ENCODE results near the gene CHD6.

The CHD6 gene

GRCh38 chr20:41622584-41622983 is 4.4 kb upstream of the CHD6 start:
- DNase-seq (ENCODE audit: low spot score) = no peak

GRCh38 chr20:41621971-41622370 is 3.8 kb upstream of the CHD6 start:
- DNase-seq (ENCODE audit: low spot score) = no peak

GRCh38 chr20:41621421-41621820 is 3.2 kb upstream of the CHD6 start:
- no peak for DNase-seq (ENCODE audit: low spot score)

GRCh38 chr20:41619360-41620100 is 1.4 kb upstream of the CHD6 start:
- peak; percentile 16 for DNase-seq (ENCODE audit: low spot score)

GRCh38 chr20:41618807-41619311 is 682 bp upstream of the CHD6 start:
- peak; percentile 44 for DNase-seq (ENCODE audit: low spot score)

- peak; percentile 71 for DNase-seq (ENCODE audit: low spot score)
Measured at GRCh38 chr20:41617059-41617901, 897 bp downstream of the CHD6 start.

GRCh38 chr20:41616228-41616627 is 1.9 kb downstream of the CHD6 start:
- peak; percentile 43 for DNase-seq (ENCODE audit: low spot score)

- DNase-seq (ENCODE audit: low spot score) = no peak
Measured at GRCh38 chr20:41615676-41616075, 2.5 kb downstream of the CHD6 start.

- no peak for DNase-seq (ENCODE audit: low spot score)
Measured at GRCh38 chr20:41615110-41615509, 3.1 kb downstream of the CHD6 start.

- DNase-seq (ENCODE audit: low spot score) = no peak
Measured at GRCh38 chr20:41613321-41613720, 4.9 kb downstream of the CHD6 start.

GRCh38 chr20:41609474-41609873 is 8.7 kb downstream of the CHD6 start:
- no peak for DNase-seq (ENCODE audit: low spot score)

GRCh38 chr20:41608606-41609005 is 9.6 kb downstream of the CHD6 start:
- DNase-seq (ENCODE audit: low spot score) = no peak

- no peak for DNase-seq (ENCODE audit: low spot score)
Measured at GRCh38 chr20:41607791-41608190, 10.4 kb downstream of the CHD6 start.

GRCh38 chr20:41604002-41604401 is 14.2 kb downstream of the CHD6 start:
- no peak for DNase-seq (ENCODE audit: low spot score)

- DNase-seq (ENCODE audit: low spot score) = no peak
Measured at GRCh38 chr20:41601742-41602141, 16.4 kb downstream of the CHD6 start.

- no peak for DNase-seq (ENCODE audit: low spot score)
Measured at GRCh38 chr20:41600926-41601631, 17.1 kb downstream of the CHD6 start.

- no peak for DNase-seq (ENCODE audit: low spot score)
Measured at GRCh38 chr20:41599699-41600104, 18.5 kb downstream of the CHD6 start.

GRCh38 chr20:41598719-41599118 is 19.5 kb downstream of the CHD6 start:
- no peak for DNase-seq (ENCODE audit: low spot score)

GRCh38 chr20:41594514-41595322 is 23.5 kb downstream of the CHD6 start:
- no peak for DNase-seq (ENCODE audit: low spot score)

- no peak for DNase-seq (ENCODE audit: low spot score)
Measured at GRCh38 chr20:41592516-41593216, 25.5 kb downstream of the CHD6 start.

GRCh38 chr20:41587956-41588355 is 30.2 kb downstream of the CHD6 start:
- peak; percentile 70 for DNase-seq (ENCODE audit: low spot score)
